Panc1 (cell line): Measurements from ENCODE around the gene LINC01488. TPM values are rescaled to one million over a fixed set of nuclear protein-coding genes. Genes with fewer than 3 reads are reported as not detected.

Experiments used
- ATAC-seq: fragments of 200-7000 bp; cut with Tn5 transposase; 2 replicates; pipeline ENCODE4 v1.9.1; 2020; ENCODE audit warnings: mild to moderate bottlenecking, moderate library complexity
- BruUV-seq: library from RNA; stranded (reverse); fragments of 400-500 nt; replicated peaks from 2 replicates; lab custom pipeline; 2021; lab: Mats Ljungman, UMichigan
- CTCF ChIA-PET: fragments of 300-600 bp; sonication (Branson Sonifier 250); formaldehyde crosslinking; loops from one replicate; lab custom pipeline; 2022; ENCODE audit warnings: antibody characterized with exemption; lab: Charles Lee
- POLR2A ChIA-PET: fragments of 300-600 bp; sonication (Branson Sonifier 250); formaldehyde crosslinking; loops from one replicate; lab custom pipeline; 2022; ENCODE audit warnings: antibody characterized with exemption; lab: Charles Lee
- DNase-seq: peaks from one replicate; pipeline ENCODE4 v3.0.0-alpha.2; 2010; ENCODE audit warnings: low read depth, low spot score
- H3K27ac ChIP-seq: 2 replicates; pipeline ENCODE4 v1.5.1; 2011; ENCODE audit warnings: mild to moderate bottlenecking, low read length, inconsistent platforms
- H3K27me3 ChIP-seq: fragments of 200-500 bp; sonication (Bioruptor generic); 2 replicates; pipeline ENCODE4 v1.6.0; 2014; ENCODE audit warnings: low read length, inconsistent platforms; ENCODE audit not compliant: control insufficient read depth, insufficient read depth
- H3K36me3 ChIP-seq: fragments of 200-500 bp; sonication (Bioruptor generic); 2 replicates; pipeline ENCODE4 v1.5.1; 2014; ENCODE audit warnings: inconsistent platforms, mild to moderate bottlenecking, low read length, moderate library complexity; ENCODE audit not compliant: control insufficient read depth, insufficient read depth
- H3K4me1 ChIP-seq: 2 replicates; pipeline ENCODE4 v1.5.1; 2011; ENCODE audit warnings: inconsistent platforms, mild to moderate bottlenecking, low read length, moderate library complexity; ENCODE audit not compliant: control insufficient read depth, insufficient read depth
- H3K4me3 ChIP-seq, 2 experiments: 2 replicates each; pipeline ENCODE4 v1.5.1; 2011 to 2012; ENCODE audit warnings: low read depth in 2 of 2, low read length in 2 of 2, mild to moderate bottlenecking in 2 of 2, inconsistent platforms in 1 of 2, moderate library complexity in 1 of 2
- H3K9me3 ChIP-seq: fragments of 200-500 bp; sonication (Bioruptor generic); 2 replicates; pipeline ENCODE4 v1.5.1; 2014; ENCODE audit warnings: low read depth, mild to moderate bottlenecking, inconsistent platforms, low read length, moderate library complexity; ENCODE audit not compliant: control insufficient read depth, insufficient read depth
- CTCF ChIP-seq: fragments of 450-650 bp; IDR thresholded peaks from 2 replicates; pipeline ENCODE4 v1.5.1; 2017; ENCODE audit warnings: mild to moderate bottlenecking
- POLR2AphosphoS5 ChIP-seq: IDR thresholded peaks from 2 replicates; pipeline ENCODE4 v1.6.1; 2012; ENCODE audit warnings: mild to moderate bottlenecking, low read depth, low read length, moderate library complexity
- REST ChIP-seq, 2 experiments: IDR thresholded peaks; 2 replicates each; pipeline ENCODE4 v1.6.1; 2011 to 2012; ENCODE audit warnings: low read depth in 2 of 2, control low read depth in 1 of 2, low read length in 1 of 2, mild to moderate bottlenecking in 1 of 2, moderate library complexity in 1 of 2; ENCODE audit not compliant: insufficient read depth in 1 of 2
- SIN3A ChIP-seq: IDR thresholded peaks from 2 replicates; pipeline ENCODE4 v1.6.1; 2012; ENCODE audit warnings: low read depth, mild to moderate bottlenecking, low read length, moderate library complexity, borderline replicate concordance; ENCODE audit not compliant: insufficient read depth
- TCF7L2 ChIP-seq: IDR thresholded peaks from 2 replicates; pipeline ENCODE4 v1.6.1; 2011; ENCODE audit warnings: mild to moderate bottlenecking, low read depth, low read length, inconsistent platforms
- in situ Hi-C: cut with HindIII; loops from 2 replicates; pipeline ENCODE4 v1.10.0; 2016; ENCODE audit warnings: low sequenced_read_pairs, low pct_unique_long_range_greater_than_20kb
- intact Hi-C: fragments of 100-400 bp; cut with micrococcal nuclease; formaldehyde crosslinking; loops from one replicate; pipeline ENCODE4 v1.10.0; 2022; ENCODE audit not compliant: unreplicated experiment
- total RNA-seq: library from RNA; stranded (reverse); gene quantifications from one replicate; pipeline ENCODE4 v1.2.1, GENCODE V29; 2021; ENCODE audit not compliant: unreplicated experiment

The LINC01488 gene
- total RNA-seq, 1 experiment from 2014 or later = not detected

GRCh38 chr11:69508974-69509373 lies 27.5 kb downstream of the LINC01488 start:
- Histone ChIP-seq H3K4me1 (no peaks in the 10 kb centered on the region), H3K9me3 (no peaks in the 10 kb centered on the region), H3K27ac (no peak overlapping the region), H3K36me3 (no peaks in the 10 kb centered on the region), H3K4me3 (no peak overlapping the region), H3K27me3 (no peaks in the 10 kb centered on the region)
- ChIA-PET CTCF (no interaction called here), POLR2A (no interaction called here)
- no peak for DNase-seq
- in situ Hi-C loops = loop anchor here (10.0 kb wide), 1 partner anchor 104 kb away; no protein-coding TSS in a partner anchor
- no TSS peak for BruUV-seq
- TF ChIP-seq TCF7L2 = no peak
- TF ChIP-seq SIN3A = no peak
- no peak for TF ChIP-seq CTCF
- intact Hi-C loops = no loop called here
- no peak for ATAC-seq

- H3K9me3 ChIP-seq = no peaks in the 10 kb centered on the region
- no peaks in the 10 kb centered on the region for H3K27me3 ChIP-seq
- intact Hi-C loops = no loop called here
- no peak for DNase-seq
- no TSS peak for BruUV-seq
- no peak overlapping the region for H3K27ac ChIP-seq
- TF ChIP-seq CTCF = no peak
- no peak for TF ChIP-seq TCF7L2
- no peak for TF ChIP-seq POLR2AphosphoS5
- no peak for TF ChIP-seq REST (IDR thresholded peaks at IDR 0.05; ENCODE audit: insufficient read depth in 1 of 2, low read depth in 2 of 2, low read length in 1 of 2)
- TF ChIP-seq SIN3A = no peak
- no peak overlapping the region for H3K4me3 ChIP-seq
- no peaks in the 10 kb centered on the region for H3K4me1 ChIP-seq
- H3K36me3 ChIP-seq = no peaks in the 10 kb centered on the region
- POLR2A ChIA-PET = no interaction called here
- ATAC-seq = no peak
- CTCF ChIA-PET = no interaction called here
- in situ Hi-C loops = loop anchor here (10.0 kb wide), 1 partner anchor 105 kb away; no protein-coding TSS in a partner anchor
Measured at GRCh38 chr11:69509381-69509780, 27.9 kb downstream of the LINC01488 start.
